ENCODE results near the gene SLX9. TPM values are rescaled to one million over a fixed set of nuclear protein-coding genes. Genes with fewer than 3 reads are reported as not detected.

Gene SLX9
- polyA plus RNA-seq, 1 donor (not counting 4 experiments of a cell fraction or from before 2014, with no cell fraction given) = 21.8 TPM

DNA sequence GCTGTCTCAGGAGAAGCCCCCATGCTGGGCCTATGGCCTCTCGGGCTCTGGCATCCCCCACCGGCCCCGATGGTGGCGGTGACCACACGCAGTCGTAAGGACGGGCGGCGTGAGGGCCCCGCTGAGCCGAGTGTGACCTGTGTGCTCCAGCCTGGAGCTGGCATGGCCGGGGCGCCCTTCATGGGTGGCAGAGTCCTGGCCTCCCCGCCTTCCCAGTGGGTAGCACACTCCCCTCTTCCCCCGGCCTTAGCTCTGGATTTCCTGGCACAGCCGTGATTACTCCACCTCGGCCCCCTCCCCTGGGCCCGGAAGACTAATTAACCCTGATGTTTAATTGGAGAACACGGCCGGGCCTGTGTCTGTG is 44.6 kb downstream of the SLX9 start:
- no peak overlapping the region for H3K9ac ChIP-seq (ENCODE audit: control insufficient read depth, extremely low read depth, insufficient read depth, low read length)
- H3K79me2 ChIP-seq (ENCODE audit: control insufficient read depth, insufficient read depth, low read length) = no peaks in the 10 kb centered on the region
- no peak overlapping the region for H2AFZ ChIP-seq (ENCODE audit: control insufficient read depth, low read length)
- no peak for DNase-seq (ENCODE audit: low read depth, low spot score)
- no peak for FAIRE-seq
- no peaks in the 10 kb centered on the region for H3K9me3 ChIP-seq (ENCODE audit: control insufficient read depth, low read depth, low read length)
- dilution Hi-C loops (cut with MboI; ENCODE audit: extremely low pct_ligation_motif_present, low sequenced_read_pairs) = no loop called here
- no peaks in the 10 kb centered on the region for H3K4me1 ChIP-seq (ENCODE audit: control insufficient read depth, extremely low read depth, insufficient read depth, low read length)
- H3K27ac ChIP-seq (ENCODE audit: control insufficient read depth, insufficient read depth, low read length) = no peak overlapping the region
- no peak overlapping the region for H3K4me3 ChIP-seq (ENCODE audit: control insufficient read depth in 2 of 3, extremely low read depth in 1 of 3, insufficient read depth in 2 of 3, low read depth in 1 of 3, low read length in 3 of 3)
- H3K36me3 ChIP-seq (ENCODE audit: control insufficient read depth in 2 of 2, extremely low read depth in 1 of 2, insufficient read depth in 2 of 2, low read length in 2 of 2) = no peaks in the 10 kb centered on the region
- TF ChIP-seq EZH2 (IDR thresholded peaks at IDR 0.05; ENCODE audit: low read length) (no peak), CTCF (optimal IDR thresholded peaks at IDR 0.05 in 1 of 3, IDR thresholded peaks at IDR 0.05 in 1 of 3, conservative IDR thresholded peaks at IDR 0.05 in 1 of 3; ENCODE audit: extremely low read depth in 1 of 3, insufficient read depth in 2 of 3, low read length in 3 of 3) (no peak)
- H4K20me1 ChIP-seq (ENCODE audit: control insufficient read depth, extremely low read depth, insufficient read depth, low read length) = no peaks in the 10 kb centered on the region
- no peak overlapping the region for H3K4me2 ChIP-seq (ENCODE audit: control insufficient read depth, extremely low read depth, insufficient read depth, low read depth, low read length)
- no peaks in the 10 kb centered on the region for H3K27me3 ChIP-seq (ENCODE audit: control insufficient read depth, extremely low read depth, insufficient read depth, low read length)
- H3K9me1 ChIP-seq (ENCODE audit: control insufficient read depth, extremely low read depth, insufficient read depth, low read length) = no peaks in the 10 kb centered on the region

DNA sequence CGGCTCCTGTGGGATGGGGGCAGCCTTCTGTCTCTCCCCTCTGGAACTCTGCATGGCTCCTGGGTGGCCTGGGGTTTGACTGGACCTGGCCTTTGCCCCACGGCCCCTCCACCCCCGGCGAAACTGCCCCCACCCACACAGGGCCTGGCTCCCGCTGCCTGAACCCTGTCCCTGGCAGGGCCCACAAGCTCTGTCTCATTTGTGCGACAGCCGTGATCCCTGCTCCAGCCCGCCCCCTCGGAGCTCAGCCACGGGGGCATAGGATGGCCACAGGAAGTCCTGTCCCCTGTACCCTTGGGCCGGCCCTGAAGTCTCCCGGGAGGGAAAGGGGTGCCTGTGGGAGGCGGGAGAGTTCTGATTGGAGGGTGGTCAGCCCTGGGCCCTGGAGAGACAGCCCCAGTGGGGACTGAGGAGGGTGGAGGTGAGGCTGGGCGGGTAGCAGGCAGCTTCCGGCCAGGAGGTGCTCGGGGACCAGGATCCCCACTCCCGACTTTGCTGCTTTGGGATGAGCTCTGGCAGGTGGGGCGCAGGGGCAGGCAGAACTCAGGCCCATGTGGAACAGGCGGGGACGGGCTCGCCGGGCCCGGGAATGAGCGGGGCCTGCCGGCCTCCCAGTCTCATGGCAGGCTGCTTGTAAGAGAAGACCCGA is 45.1 kb downstream of the SLX9 start:
- Histone ChIP-seq H2AFZ (ENCODE audit: control insufficient read depth, low read length) (no peak overlapping the region), H3K27me3 (ENCODE audit: control insufficient read depth, extremely low read depth, insufficient read depth, low read length) (no peaks in the 10 kb centered on the region), H3K4me2 (ENCODE audit: control insufficient read depth, extremely low read depth, insufficient read depth, low read depth, low read length) (no peak overlapping the region), H3K9me3 (ENCODE audit: control insufficient read depth, low read depth, low read length) (no peaks in the 10 kb centered on the region), H3K36me3 (ENCODE audit: control insufficient read depth in 2 of 2, extremely low read depth in 1 of 2, insufficient read depth in 2 of 2, low read length in 2 of 2) (no peaks in the 10 kb centered on the region), H3K79me2 (ENCODE audit: control insufficient read depth, insufficient read depth, low read length) (no peaks in the 10 kb centered on the region), H3K9me1 (ENCODE audit: control insufficient read depth, extremely low read depth, insufficient read depth, low read length) (no peaks in the 10 kb centered on the region), H3K4me1 (ENCODE audit: control insufficient read depth, extremely low read depth, insufficient read depth, low read length) (no peaks in the 10 kb centered on the region), H4K20me1 (ENCODE audit: control insufficient read depth, extremely low read depth, insufficient read depth, low read length) (no peaks in the 10 kb centered on the region), H3K27ac (ENCODE audit: control insufficient read depth, insufficient read depth, low read length) (no peak overlapping the region), H3K9ac (ENCODE audit: control insufficient read depth, extremely low read depth, insufficient read depth, low read length) (no peak overlapping the region), H3K4me3 (ENCODE audit: control insufficient read depth in 2 of 3, extremely low read depth in 1 of 3, insufficient read depth in 2 of 3, low read depth in 1 of 3, low read length in 3 of 3) (no peak overlapping the region)
- TF ChIP-seq EZH2 (IDR thresholded peaks at IDR 0.05; ENCODE audit: low read length) = no peak
- no peak for TF ChIP-seq CTCF (optimal IDR thresholded peaks at IDR 0.05 in 1 of 3, IDR thresholded peaks at IDR 0.05 in 1 of 3, conservative IDR thresholded peaks at IDR 0.05 in 1 of 3; ENCODE audit: extremely low read depth in 1 of 3, insufficient read depth in 2 of 3, low read length in 3 of 3)
- FAIRE-seq = no peak
- dilution Hi-C loops (cut with MboI; ENCODE audit: extremely low pct_ligation_motif_present, low sequenced_read_pairs) = no loop called here
- no peak for DNase-seq (ENCODE audit: low read depth, low spot score)

Data from keratinocyte (primary cell).